Heart left ventricle (tissue), 13 donors: ENCODE data around the gene LSAMP.

Source experiments
- CTCF ChIP-seq, 12 donors: fragments of 200-600 bp; sonication (generic) in 4 of 12; IDR thresholded peaks; one replicate each; pipeline versions ENCODE4 v1.5.0 to v1.8.0; 2018 to 2022; ENCODE audit warnings: antibody characterized with exemption in 12 of 12, mild to moderate bottlenecking in 5 of 12
- POLR2A ChIP-seq, 2 donors: fragments of 450-650 bp; IDR thresholded peaks; one replicate each; pipeline ENCODE4 v1.6.1; 2017; ENCODE audit warnings: antibody characterized with exemption in 2 of 2, mild to moderate bottlenecking in 2 of 2, moderate library complexity in 2 of 2
- donor health status: ischemic (EF 13 %, LVEDD 7.1; RV severe dilation, severe dysfunction).
- donor health status: DM: no; HTN: yes; CAD: no.
- donor health status: DM: no; HTN: no; CAD: no.
- donor health status: ischemic (EF 25% LVEDD 6.9; RV normal size, moderate dysfunction).
- donor health status: ischemic (EF 25% LVEDD 5.7; RV mildly dilated, moderate dysfunction).
- donor health status: ischemic (EF 35%, LVEDD 5.7; RV mildly dilated, moderate dysfunction).
- donor health status: nonischemic (EF 11% LVEDD 7.7; RV severe dilation, severe dysfunction).
- donor health status: DM: yes; HTN: yes; CAD: no.
- donor health status: PGD.
- donor health status: ischemic (EF 29% LVEDD 5.4; RV normal size, mild dysfunction).
- donor health status: nonischemic (EF 23%, LVEDD 6.1; RV moderate dilation, normal function).

- TF ChIP-seq CTCF (IDR thresholded peaks at IDR 0.05) (no peak), POLR2A (IDR thresholded peaks at IDR 0.05) (no peak)
These were observed 593.0 kb downstream of the LSAMP start for GRCh38 chr3:115852278-115852677.
